GM18951 (cell line): ENCODE measurements around the gene MSI2.

Experiments used
- POLR2A ChIP-seq: IDR thresholded peaks from 4 replicates; pipeline ENCODE4 v1.6.1; 2011; ENCODE audit warnings: mild to moderate bottlenecking; ENCODE audit not compliant: insufficient read length, insufficient read depth; ENCODE audit errors: extremely low read depth
- in situ Hi-C: fragments of 300-500 bp; cut with MboI; formaldehyde crosslinking; loops from one replicate; pipeline ENCODE4 v1.12.0; 2022; ENCODE audit warnings: low sequenced_read_pairs, mixed read lengths, inconsistent platforms; ENCODE audit not compliant: unreplicated experiment

MSI2 gene

GRCh38 chr17:57561072-57561861 is 304.9 kb downstream of the MSI2 start:
- no peak for TF ChIP-seq POLR2A
- in situ Hi-C loops: no loop called here

DNA sequence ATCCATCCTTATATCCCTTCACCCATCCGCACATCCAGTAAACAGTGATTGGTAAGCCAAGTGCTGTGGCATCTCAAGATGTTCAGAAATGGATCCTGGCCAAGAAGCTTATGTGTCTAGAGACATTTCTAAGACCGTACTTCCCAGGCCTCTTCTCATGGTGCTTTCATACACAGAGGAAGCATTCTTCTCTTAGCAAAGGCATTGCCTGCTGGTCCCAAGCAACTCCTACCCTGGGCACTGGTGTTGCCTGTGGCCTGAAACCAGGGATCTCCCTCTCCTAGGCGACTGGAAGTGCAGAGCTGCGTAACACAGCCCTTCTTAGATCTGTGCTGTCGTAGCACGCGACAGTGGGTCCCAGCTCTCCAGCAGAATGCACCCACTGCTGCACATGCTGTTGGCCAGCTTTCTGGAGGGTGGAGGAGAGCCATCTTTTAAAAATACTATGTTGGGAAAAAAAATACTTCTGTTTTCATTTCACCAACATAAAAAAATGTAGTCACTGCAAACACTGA is 305.9 kb downstream of the MSI2 start:
- no peak for TF ChIP-seq POLR2A
- in situ Hi-C loops: no loop called here

DNA sequence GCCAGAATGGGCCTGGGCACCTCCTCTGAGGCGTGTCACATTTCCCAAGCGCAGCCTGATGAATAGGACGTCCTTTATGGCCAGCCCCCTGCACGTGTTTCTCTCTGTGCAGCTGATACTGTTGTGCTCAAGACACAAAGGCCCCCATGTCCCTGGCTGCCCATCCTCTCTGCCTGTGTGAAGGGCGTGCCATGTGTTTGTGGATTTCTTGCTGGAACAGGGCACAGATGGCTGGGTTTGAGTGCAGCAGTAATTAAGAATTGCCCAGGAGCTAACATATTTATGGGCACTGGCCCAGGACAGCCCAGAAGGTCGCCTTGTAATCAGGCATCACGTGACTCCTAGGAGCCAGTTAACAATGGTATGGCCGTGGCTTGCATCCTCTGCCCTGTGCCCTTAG is 307.6 kb downstream of the MSI2 start:
- in situ Hi-C loops: no loop called here
- no peak for TF ChIP-seq POLR2A

- TF ChIP-seq POLR2A: no peak
- in situ Hi-C loops: no loop called here
Observed at GRCh38 chr17:57565176-57565575, 308.9 kb downstream of the MSI2 start.

- in situ Hi-C loops: no loop called here
- TF ChIP-seq POLR2A: no peak
Observed at GRCh38 chr17:57566721-57567120, 310.4 kb downstream of the MSI2 start.

DNA sequence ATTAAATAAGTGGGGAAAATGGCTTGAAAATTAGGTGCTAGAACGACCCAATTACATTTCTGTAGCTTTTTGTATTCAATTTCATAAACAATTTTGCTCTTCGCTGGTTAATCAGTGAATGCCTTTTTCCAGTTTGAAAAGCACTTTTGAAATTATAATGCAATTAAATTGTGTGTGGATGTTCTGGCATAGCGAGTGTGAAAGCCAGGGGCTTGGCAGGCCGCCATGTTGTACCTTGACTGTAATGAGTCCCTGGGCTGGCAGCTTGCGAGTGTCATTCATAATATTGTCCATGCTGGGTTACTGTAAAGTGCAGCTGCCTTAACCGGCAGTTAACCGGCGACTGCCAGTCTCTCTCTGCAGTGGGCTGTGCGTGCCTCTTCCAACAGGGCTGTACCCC is 310.9 kb downstream of the MSI2 start:
- in situ Hi-C loops: no loop called here
- TF ChIP-seq POLR2A: no peak

DNA sequence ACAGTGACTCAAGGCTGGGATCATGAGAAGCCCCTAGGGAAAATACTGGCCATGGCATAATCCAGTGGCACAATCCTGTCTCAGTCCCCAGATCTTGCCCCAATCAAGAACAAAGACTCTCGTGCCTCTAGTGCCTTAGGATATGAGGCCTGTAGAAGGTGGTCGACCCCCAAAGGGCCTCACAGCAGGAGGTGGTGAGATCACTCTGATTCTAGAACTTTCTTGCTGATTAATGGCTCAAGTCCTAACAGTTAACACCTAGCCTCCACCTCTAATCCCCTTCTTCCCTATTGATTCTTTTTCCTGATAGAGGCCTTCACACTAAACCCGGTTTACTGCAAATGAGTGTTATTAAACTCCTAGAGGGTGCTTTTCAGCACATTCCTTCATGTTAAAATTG is 312.0 kb downstream of the MSI2 start:
- no peak for TF ChIP-seq POLR2A
- in situ Hi-C loops: no loop called here

- TF ChIP-seq POLR2A: no peak
- in situ Hi-C loops: no loop called here
Observed at GRCh38 chr17:57569021-57569420, 312.7 kb downstream of the MSI2 start.

- in situ Hi-C loops: no loop called here
Observed at GRCh38 chr17:57569853-57570252, 313.5 kb downstream of the MSI2 start.

DNA sequence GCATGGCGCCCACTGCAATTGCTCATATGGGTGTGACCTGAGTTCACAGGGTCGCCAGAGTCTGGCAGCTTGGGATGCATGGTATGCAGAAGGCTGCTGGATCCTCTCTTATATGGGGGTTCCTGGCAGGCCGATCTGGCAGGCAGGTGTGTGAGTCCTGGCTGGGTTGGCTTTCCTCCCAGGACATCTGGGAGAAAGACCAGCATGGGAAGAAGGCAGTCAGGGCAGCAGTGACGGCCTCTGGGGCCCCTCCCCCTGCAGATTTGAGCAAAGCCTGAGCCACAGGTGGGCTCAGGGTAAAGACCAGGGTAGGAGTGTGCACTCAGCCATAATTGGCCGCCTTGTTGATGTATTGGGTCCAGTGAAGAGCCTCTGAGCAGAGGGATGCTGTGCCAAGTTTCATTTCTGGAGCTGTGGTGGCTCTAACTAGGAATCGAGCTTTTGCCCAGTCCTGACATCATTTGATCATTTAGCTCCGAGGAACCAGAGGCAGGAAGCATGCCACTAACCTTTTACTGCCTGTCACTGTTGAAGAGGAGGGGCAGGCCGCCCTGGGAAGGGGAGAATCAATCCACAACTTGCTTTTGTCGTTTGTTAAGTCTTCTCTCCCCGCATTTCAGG is 314.5 kb downstream of the MSI2 start:
- no peak for TF ChIP-seq POLR2A
- in situ Hi-C loops: no loop called here

More at GRCh38 chr17:57569853-57570252, 313.5 kb downstream of the MSI2 start:
- TF ChIP-seq POLR2A: no peak

DNA sequence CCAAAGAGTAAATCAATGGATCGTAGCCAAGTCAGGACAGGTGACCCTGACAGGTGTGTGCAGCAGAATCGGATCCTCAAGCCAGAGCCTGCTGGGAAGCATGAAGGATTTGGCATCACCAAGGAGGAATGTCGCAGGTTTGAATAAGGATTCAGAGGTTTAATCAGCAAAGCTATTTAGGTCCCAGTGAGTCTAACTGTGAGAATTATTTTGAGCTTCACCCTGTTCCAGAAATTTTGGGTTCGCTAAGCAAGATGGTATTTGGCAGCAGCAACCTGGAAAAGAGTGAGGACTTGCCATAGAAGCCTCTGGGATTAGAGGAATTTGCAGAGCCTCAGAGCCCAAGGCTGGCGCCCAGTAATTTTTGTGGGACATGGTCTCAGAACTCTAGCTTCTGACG is 315.7 kb downstream of the MSI2 start:
- in situ Hi-C loops: no loop called here
- no peak for TF ChIP-seq POLR2A

- in situ Hi-C loops: no loop called here
- TF ChIP-seq POLR2A: no peak
Observed at GRCh38 chr17:57572600-57572999, 316.3 kb downstream of the MSI2 start.

DNA sequence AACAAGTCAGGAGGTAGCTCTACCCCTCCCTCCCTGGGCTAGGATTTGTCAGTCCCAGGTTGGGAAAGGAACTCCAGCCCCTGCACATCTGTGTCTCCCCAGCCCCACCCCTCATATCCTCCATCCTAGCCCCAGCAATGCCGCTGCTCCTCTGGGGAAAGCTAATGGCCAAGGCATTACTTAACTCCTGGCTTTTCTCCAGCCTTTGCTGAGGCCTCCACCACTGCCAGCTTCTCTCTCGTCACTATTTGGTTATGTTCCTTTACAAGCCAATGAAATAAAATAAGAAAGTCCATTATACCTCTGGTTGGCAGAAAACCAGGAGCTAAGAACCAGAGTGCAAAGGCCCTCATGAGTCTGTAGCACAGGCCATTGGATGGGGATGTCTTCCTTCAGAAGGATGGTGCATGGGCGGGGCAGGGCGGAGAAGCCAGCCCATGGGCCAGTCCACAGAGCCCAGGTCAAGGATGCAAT is 317.8 kb downstream of the MSI2 start:
- in situ Hi-C loops: no loop called here

GRCh38 chr17:57576744-57577143 is 320.4 kb downstream of the MSI2 start:
- in situ Hi-C loops: no loop called here

More for the DNA sequence above, 317.8 kb downstream of the MSI2 start:
- TF ChIP-seq POLR2A: no peak

More at GRCh38 chr17:57576744-57577143, 320.4 kb downstream of the MSI2 start:
- no peak for TF ChIP-seq POLR2A
